SU-DHL-6 (cell line): ENCODE results near the gene NPFF.
A peak's percentile ranks its signal among the peaks of the same experiment; 100 is the strongest.
"Not testable (repeated sequence)": the region's sequence is repeated elsewhere in the genome, so short reads cannot be mapped to it uniquely, and the experiment has no call there.

Experiments
- H2AFZ ChIP-seq: fragments of 200-600 bp; sonication (generic); 2 replicates; pipeline ENCODE4 v1.6.1; 2014; ENCODE audit warnings: low read depth, mild to moderate bottlenecking, moderate library complexity, mixed read lengths, antibody characterized with exemption, low read length; ENCODE audit not compliant: severe bottlenecking
- H3F3A ChIP-seq: fragments of 200-600 bp; shearing (Covaris generic); 2 replicates; pipeline ENCODE4 v1.6.0; 2016; ENCODE audit warnings: antibody characterized with exemption, mild to moderate bottlenecking; ENCODE audit not compliant: insufficient read depth
- H3K27ac ChIP-seq: fragments of 200-600 bp; sonication (generic); 2 replicates; pipeline ENCODE4 v1.5.1; 2016; ENCODE audit warnings: low read depth, mild to moderate bottlenecking, low read length, moderate library complexity, mixed read lengths
- H3K27me3 ChIP-seq: fragments of 200-600 bp; sonication (generic), shearing (Covaris generic); 2 replicates; pipeline ENCODE4 v1.6.0; 2014; ENCODE audit warnings: mild to moderate bottlenecking, low read length
- H3K36me3 ChIP-seq: fragments of 200-600 bp; sonication (generic); 2 replicates; pipeline ENCODE4 v1.6.1; 2014; ENCODE audit warnings: mild to moderate bottlenecking, low read length, mixed read lengths
- H3K4me2 ChIP-seq: fragments of 300-600, 200-600 bp; shearing (Covaris generic), sonication (generic); 2 replicates; pipeline ENCODE4 v1.6.0; 2014; ENCODE audit warnings: low read length, low read depth, mild to moderate bottlenecking; ENCODE audit not compliant: poor library complexity, severe bottlenecking
- H3K4me3 ChIP-seq: fragments of 200-600 bp; sonication (generic); 2 replicates; pipeline ENCODE4 v1.5.1; 2014; ENCODE audit warnings: antibody characterized with exemption, low read length, mild to moderate bottlenecking, mixed read lengths; ENCODE audit not compliant: insufficient read depth, poor library complexity, severe bottlenecking
- H3K79me2 ChIP-seq: fragments of 200-600 bp; sonication (generic); 2 replicates; pipeline ENCODE4 v1.6.1; 2014; ENCODE audit warnings: mild to moderate bottlenecking, low read length, moderate library complexity; ENCODE audit not compliant: insufficient read depth
- H3K9ac ChIP-seq: fragments of 200-600 bp; sonication (generic); 2 replicates; pipeline ENCODE4 v1.7.0; 2014; ENCODE audit warnings: mild to moderate bottlenecking, low read length
- H3K9me2 ChIP-seq: fragments of 200-600 bp; sonication (generic); replicated peaks from 2 replicates; pipeline ENCODE4 v1.6.1; 2014; ENCODE audit warnings: low read length; ENCODE audit not compliant: insufficient read depth
- H3K9me3 ChIP-seq: fragments of 200-600 bp; sonication (generic); 2 replicates; pipeline ENCODE4 v1.6.1; 2014; ENCODE audit warnings: low read length, mixed read lengths; ENCODE audit not compliant: insufficient read depth
- H4K20me1 ChIP-seq: fragments of 200-600 bp; sonication (generic); 2 replicates; pipeline ENCODE4 v1.6.1; 2014; ENCODE audit warnings: low read depth, mild to moderate bottlenecking, antibody characterized with exemption, low read length, moderate library complexity, mixed read lengths
- EZH2phosphoT487 ChIP-seq: fragments of 200-600 bp; sonication (generic), shearing (Covaris generic); conservative IDR thresholded peaks from 2 replicates; pipeline ENCODE4 v1.6.1; 2018; ENCODE audit warnings: mild to moderate bottlenecking, antibody characterized with exemption, low read length, moderate library complexity, mixed read lengths
- TF ChIP-seq, protein P1 (sequence below): fragments of 200-600 bp; sonication (generic); IDR thresholded peaks from one replicate; pipeline ENCODE4 v1.5.1; 2017; ENCODE audit warnings: antibody characterized with exemption, mild to moderate bottlenecking, low read length, moderate library complexity; ENCODE audit not compliant: insufficient read depth, poor library complexity, severe bottlenecking

Gene NPFF

DNA sequence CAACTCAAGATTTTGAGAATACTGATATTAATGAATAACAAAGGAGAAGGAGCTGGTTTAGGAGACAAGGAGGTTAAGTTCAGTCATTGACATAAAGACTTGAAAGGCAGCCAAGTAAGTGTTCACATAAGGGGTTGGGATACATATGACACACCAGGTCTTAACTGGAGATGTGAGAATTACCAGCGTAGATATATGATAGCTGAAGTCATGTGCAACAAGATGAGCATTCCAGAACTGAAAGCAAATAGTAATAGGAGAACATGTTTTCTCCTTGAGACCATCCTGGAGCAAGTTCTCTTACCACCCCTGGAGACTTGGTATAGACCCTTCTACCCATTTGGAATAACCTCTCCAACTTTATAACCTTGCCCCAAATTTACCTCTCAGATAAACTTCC, 43.3 kb upstream of the NPFF start:
- Histone ChIP-seq H3K9ac (no peak overlapping the region), H4K20me1 (no peaks in the 10 kb centered on the region), H3K27ac (no peak overlapping the region), H3K4me3 (no peak overlapping the region), H3K9me2 (no peaks in the 10 kb centered on the region), H3F3A (no peaks in the 10 kb centered on the region), H2AFZ (no peak overlapping the region), H3K9me3 (no peaks in the 10 kb centered on the region), H3K27me3 (no peaks in the 10 kb centered on the region), H3K36me3 (no peaks in the 10 kb centered on the region), H3K4me2 (no peak overlapping the region), H3K79me2 (no peaks in the 10 kb centered on the region)
- TF ChIP-seq, protein P1, sequence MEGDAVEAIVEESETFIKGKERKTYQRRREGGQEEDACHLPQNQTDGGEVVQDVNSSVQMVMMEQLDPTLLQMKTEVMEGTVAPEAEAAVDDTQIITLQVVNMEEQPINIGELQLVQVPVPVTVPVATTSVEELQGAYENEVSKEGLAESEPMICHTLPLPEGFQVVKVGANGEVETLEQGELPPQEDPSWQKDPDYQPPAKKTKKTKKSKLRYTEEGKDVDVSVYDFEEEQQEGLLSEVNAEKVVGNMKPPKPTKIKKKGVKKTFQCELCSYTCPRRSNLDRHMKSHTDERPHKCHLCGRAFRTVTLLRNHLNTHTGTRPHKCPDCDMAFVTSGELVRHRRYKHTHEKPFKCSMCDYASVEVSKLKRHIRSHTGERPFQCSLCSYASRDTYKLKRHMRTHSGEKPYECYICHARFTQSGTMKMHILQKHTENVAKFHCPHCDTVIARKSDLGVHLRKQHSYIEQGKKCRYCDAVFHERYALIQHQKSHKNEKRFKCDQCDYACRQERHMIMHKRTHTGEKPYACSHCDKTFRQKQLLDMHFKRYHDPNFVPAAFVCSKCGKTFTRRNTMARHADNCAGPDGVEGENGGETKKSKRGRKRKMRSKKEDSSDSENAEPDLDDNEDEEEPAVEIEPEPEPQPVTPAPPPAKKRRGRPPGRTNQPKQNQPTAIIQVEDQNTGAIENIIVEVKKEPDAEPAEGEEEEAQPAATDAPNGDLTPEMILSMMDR, result no peak
- no peak for TF ChIP-seq EZH2phosphoT487

DNA sequence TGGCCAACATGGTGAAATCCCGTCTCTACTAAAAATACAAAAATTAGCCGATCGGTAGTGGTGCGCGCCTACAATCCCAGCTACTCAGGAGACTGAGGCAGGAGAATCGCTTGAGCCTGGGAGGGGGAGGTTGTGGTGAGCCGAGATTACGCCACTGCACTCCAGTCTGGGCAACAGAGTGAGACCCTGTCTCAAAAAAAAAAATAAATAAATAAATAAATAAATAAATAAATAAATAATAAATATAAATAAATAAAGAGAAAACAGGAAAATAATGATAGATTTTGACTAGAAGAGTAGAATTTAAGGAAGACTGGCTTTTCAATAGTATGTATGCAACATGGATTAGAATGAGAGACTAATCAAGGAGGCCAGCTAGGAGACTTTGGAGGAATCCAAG, 42.8 kb upstream of the NPFF start:
- H3K4me3 ChIP-seq, H3K4me2 ChIP-seq, H3K9me2 ChIP-seq, H3K27me3 ChIP-seq, H4K20me1 ChIP-seq, H3K27ac ChIP-seq, H3K9ac ChIP-seq, H3F3A ChIP-seq, H2AFZ ChIP-seq, H3K79me2 ChIP-seq, H3K36me3 ChIP-seq, H3K9me3 ChIP-seq: not testable (repeated sequence)

DNA sequence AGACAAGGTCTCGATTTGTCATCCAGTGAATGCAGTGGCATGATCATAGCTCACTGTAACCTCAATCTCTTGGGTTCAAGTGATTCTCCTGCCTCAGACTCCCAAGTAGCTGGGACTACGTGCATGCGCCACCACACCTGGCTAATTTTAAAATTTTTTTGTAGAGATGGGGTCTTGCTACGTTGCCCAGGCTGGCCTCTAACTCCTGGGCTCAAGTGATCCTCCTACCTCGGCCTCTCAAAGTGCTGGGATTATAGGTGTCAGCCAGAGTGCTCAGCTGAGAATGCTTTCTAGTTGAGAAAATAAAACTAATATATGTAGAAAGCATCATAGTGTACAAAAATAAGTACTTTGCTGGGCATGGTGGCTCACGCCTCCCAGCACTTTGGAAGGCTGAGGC, 41.1 kb upstream of the NPFF start:
- not testable (repeated sequence) for H3K9ac ChIP-seq, H3K4me3 ChIP-seq, H3K27me3 ChIP-seq, H3K9me3 ChIP-seq, H4K20me1 ChIP-seq, H3K9me2 ChIP-seq, H3K27ac ChIP-seq, H3K4me2 ChIP-seq, H2AFZ ChIP-seq, H3K36me3 ChIP-seq, H3F3A ChIP-seq, H3K79me2 ChIP-seq

DNA sequence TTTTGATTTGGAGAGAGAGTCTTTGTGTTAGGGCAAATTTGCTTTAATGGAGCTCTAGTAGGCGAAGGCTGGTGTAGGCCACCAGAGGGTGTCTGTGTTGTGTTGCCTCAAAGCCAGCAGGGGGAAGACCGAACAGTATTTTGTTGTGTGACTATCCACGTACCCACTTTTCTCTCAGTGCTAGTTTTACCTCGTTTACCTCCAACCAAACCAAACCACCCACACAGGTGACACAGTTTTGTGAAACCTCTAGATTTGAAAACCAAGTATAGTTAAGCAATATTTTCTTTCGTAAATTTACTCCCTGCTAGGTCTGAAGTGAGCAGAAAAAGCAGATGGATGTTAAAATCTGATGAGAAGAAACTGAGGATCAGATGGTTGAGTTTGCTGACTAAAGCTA, 36.3 kb upstream of the NPFF start:
- H3K9ac ChIP-seq, result no peak overlapping the region
- H4K20me1 ChIP-seq, result no peaks in the 10 kb centered on the region
- H3K4me2 ChIP-seq, result no peak overlapping the region
- H3K79me2 ChIP-seq, result no peaks in the 10 kb centered on the region
- peaks cover 4% of the 10 kb centered on the region; the same call in 1 of the 2 replicates for H3K36me3 ChIP-seq
- H3K27ac ChIP-seq, result no peak overlapping the region
- H3K9me2 ChIP-seq, result no peaks in the 10 kb centered on the region
- H3K9me3 ChIP-seq, result no peaks in the 10 kb centered on the region
- peak overlapping the region; percentile 4 for H2AFZ ChIP-seq
- TF ChIP-seq, protein P1, result peak; percentile 66
- no peak for TF ChIP-seq EZH2phosphoT487
- no peak overlapping the region for H3K4me3 ChIP-seq
- 0 out of 2 replicates have a peak, but pooled peaks cover 4% of the 10 kb centered on the region for H3F3A ChIP-seq
- no peaks in the 10 kb centered on the region for H3K27me3 ChIP-seq
